DMS53 treated with DMSO at 0.1 percent for 48 hours (cell line): ENCODE results near the gene PTPRT.
A peak's percentile ranks its signal among the peaks of the same experiment; 100 is the strongest.
"Not testable (repeated sequence)": the region's sequence is repeated elsewhere in the genome, so short reads cannot be mapped to it uniquely, and the experiment has no call there.

ENCODE experiments used
- DNase-seq: peaks from one replicate; lab custom pipeline; 2025; ENCODE audit not compliant: unreplicated experiment; lab: John Stamatoyannopoulos, UW

The PTPRT gene

DNA sequence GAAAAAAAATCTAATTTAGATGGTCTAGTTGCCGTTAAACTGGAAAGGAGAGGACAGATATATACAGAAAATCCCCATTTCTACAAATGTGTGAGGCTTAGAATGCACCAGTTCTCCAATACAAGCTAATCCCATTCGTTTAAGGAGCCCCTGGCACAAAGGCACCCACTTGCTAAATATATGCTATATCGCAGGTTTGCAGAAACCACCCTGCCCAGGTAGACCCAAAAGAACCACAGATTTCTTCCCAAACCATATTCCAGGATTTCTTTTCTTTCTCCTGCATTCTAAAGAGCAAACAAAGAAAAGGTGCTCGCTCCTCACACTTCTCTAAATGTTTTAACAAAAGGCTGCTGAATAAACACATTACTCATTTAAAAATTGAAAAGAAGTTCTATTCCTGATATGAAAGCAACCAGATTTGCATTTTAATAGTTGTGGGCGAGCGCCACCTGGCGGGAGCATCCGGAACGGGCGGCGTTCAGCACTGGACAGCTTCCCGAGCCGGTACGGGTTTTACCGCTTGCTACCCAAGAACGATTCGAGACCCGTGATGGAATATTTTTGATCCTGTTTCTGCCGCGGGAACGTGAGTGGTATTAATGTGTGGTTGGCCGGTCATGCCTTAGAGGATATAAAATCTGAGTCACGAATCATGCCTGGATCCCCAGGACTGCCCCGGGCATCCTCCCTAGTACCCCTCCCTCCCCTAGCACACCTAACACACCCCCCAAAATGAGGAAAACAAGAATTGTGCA, 2.1 kb downstream of the PTPRT start:
- DNase-seq, result peak; percentile 36

GRCh38 chr20:43186312-43186711, 3.4 kb downstream of the PTPRT start:
- no peak for DNase-seq

GRCh38 chr20:43185901-43186300, 3.8 kb downstream of the PTPRT start:
- DNase-seq, result no peak

GRCh38 chr20:43183536-43184070, 6.1 kb downstream of the PTPRT start:
- no peak for DNase-seq

DNA sequence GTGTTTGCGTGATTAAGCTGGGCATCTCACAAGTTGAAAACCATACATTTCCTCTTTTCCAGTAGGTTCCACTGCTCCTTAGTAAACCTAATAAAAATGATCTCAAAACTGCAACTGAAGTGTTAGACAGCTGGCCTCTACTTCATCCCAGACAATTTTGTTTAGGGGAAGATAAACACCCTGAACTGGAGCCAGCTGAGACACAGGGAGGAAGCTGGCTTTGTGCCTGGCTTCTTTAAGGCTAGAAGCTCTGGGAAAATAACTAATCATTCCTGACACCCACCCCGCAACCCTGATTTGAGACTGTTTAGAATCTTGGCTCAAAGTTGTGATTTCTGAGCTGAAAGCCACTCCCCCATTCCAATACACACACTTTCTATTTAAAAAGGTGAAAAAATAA, 11.6 kb downstream of the PTPRT start:
- no peak for DNase-seq

DNA sequence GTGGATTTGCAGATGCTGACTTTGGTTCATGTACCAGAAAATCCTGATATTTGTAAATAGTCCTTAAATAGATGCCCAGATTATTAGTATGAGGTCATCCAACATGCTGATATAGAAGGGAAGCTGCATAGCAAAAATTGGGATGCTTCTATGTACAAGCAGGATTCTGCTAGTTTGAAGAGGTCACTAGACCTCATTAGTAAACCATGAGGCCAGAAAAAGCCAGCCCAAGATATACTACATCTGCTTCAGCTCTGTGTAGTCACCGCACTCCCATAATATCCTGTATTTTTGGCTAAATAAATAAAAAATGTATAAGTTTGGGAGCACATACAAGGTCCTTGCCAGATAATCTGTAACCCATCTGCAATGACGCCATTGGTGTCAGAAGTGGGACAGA, 13.0 kb downstream of the PTPRT start:
- no peak for DNase-seq

DNA sequence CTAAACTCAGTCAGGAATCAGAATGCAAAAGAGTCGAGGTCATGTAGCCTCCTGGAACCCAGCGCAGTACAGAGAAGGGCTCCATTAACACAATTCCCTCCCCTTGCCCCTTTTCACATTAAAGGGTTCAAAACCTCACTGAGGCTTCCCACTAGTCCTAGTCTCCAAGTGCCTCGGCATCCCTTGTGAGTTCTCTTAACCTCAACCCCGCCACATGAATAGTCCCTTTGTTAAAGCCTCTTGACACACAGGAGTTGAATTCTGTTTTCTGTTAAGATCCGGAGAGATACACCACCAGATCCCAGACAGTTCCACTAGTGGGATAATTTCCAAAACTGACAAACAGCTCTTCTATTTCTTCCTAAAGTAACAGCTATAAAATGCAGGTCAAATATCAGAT, 17.8 kb downstream of the PTPRT start:
- DNase-seq, result no peak

GRCh38 chr20:43170771-43171170, 18.9 kb downstream of the PTPRT start:
- DNase-seq, result no peak

DNA sequence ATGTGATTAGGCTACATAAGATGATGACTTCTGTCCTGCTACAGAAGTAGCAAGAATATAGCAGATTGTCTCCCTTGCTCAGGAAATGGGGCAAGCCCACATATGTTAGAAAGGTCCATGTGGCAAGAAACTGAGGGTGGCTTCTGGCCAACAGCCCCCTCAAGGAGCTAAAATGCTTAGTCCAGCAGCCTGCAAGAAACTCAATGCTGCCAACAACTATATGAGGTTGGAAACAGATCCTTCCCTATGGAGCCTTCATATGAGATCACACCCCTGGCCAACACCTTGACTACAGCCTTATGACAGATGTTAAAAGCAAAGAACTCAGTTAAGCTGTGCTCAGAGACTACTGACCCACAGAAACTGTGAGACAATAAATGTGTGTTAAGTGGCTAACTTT, 22.1 kb downstream of the PTPRT start:
- DNase-seq, result no peak

DNA sequence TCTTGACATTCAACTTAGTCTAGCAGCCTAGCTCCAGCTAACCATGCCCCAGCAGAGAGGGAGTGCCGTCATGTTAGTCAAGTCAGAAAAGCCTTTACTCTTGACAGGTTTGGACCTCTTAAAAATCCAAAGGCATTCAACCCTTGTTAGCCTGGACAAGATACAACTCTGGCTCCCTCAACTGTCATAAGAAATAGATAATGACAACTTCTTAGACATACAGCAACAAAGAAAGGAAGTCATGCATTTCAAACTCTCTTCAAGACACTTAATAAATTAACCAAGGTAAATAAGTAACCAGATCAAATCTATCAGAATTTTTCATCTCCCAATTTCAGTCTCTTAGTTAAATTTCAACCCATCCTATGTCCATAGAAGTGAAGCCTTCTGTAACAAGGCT, 22.7 kb downstream of the PTPRT start:
- no peak for DNase-seq

GRCh38 chr20:43165611-43166010, 24.1 kb downstream of the PTPRT start:
- no peak for DNase-seq

DNA sequence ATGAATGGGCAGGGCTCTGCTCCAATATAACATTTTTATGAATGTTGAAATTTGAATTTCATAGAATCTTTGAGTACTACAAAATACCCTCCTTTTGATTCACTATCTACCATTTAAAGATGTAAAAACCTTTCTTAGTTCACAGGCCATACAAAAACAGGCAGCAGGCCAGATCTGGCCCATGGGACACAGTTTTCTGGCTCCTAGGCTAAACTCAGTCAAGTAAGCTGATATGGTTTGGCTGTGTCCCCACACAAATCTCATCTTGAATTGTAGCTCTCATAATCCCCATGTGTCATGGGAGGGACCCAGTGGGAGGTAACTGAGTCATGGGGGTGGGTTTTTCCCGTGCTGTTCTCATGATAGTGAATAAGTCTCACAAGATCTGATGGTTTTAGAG, 25.0 kb downstream of the PTPRT start:
- DNase-seq, result not testable (repeated sequence)

GRCh38 chr20:43161716-43162115, 28.0 kb downstream of the PTPRT start:
- DNase-seq, result no peak

DNA sequence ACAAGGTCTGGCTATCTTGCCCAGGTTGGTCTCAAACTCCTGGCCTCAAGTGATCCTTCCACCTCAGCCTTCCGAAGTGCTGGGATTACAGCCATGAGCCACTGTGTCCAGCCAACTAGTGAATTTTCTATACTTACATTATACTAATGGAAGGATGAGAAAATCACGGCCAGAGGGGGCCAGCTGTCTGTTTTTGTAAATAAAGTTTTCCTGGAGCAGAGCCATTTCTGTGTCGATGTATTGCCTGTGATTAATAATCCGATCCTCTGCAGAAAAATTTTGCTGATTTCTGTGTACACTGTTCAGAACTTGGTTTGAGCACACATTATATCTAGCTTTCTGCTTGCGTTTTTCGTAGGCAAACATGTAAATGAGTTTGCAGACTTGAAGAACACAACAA, 28.8 kb downstream of the PTPRT start:
- no peak for DNase-seq

- DNase-seq, result no peak
These were observed 29.7 kb downstream of the PTPRT start for GRCh38 chr20:43159994-43160393.

GRCh38 chr20:43155366-43156100, 34.2 kb downstream of the PTPRT start:
- no peak for DNase-seq

DNA sequence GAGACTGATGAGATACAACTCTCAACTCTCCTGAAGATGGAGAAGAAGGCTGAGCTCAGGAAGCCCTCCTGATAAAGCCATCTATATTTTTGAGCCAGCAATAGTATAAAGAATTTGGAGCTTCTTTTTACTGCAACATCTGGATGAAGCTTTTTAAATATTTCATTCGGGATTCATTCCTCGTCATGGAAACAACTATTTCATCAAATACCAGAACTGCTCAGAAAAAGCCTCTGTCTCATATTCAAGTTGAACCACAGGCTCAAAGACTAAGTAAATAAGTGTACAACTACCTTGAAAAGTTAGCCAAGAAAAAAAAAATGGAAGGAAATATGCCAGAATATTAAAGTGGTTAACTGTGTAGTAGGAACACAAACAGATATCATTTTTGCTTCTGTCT, 37.8 kb downstream of the PTPRT start:
- no peak for DNase-seq

GRCh38 chr20:43151256-43151655, 38.5 kb downstream of the PTPRT start:
- DNase-seq, result no peak

- no peak for DNase-seq
These were observed 49.0 kb downstream of the PTPRT start for GRCh38 chr20:43140726-43141125.

- no peak for DNase-seq
These were observed 51.5 kb downstream of the PTPRT start for GRCh38 chr20:43138061-43138770.

- no peak for DNase-seq
These were observed 52.5 kb downstream of the PTPRT start for GRCh38 chr20:43137160-43137559.

DNA sequence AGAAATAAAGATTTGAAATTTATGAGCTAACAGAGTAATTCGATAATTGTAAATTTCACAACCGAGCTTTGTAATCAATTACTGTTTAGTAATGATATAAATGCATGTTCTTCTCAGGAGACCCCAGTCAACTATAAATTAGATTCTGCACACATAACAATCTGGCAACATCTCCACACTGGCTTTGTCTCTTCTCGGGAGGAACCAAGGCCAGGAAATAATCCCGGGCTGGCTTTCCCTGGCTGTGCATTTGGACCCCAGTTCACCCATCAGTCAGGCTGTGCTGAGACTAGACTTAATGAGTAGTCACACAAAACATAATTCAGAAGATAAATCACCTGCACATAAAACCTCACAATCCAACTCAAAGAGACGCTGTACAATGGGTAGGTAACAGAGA, 65.5 kb downstream of the PTPRT start:
- no peak for DNase-seq
